Trophoblast cell (in vitro differentiated cells and primary cell): ENCODE measurements around the gene CEP164.

Experiments
- DNase-seq, 2 donors: peaks; one replicate each; pipeline ENCODE4 v3.0.0-alpha.2; 2016
- H2AFZ ChIP-seq: 2 replicates; pipeline ENCODE4 v1.6.1; 2013; ENCODE audit warnings: low read length, moderate library complexity, mild to moderate bottlenecking; ENCODE audit not compliant: insufficient read depth, poor library complexity
- H2AK5ac ChIP-seq: 2 replicates; pipeline ENCODE4 v1.6.1; 2013; ENCODE audit warnings: mild to moderate bottlenecking, low read length
- H2BK120ac ChIP-seq: 2 replicates; pipeline ENCODE4 v1.6.1; 2013; ENCODE audit warnings: low read length, mild to moderate bottlenecking, moderate library complexity; ENCODE audit not compliant: insufficient read depth, poor library complexity
- H2BK12ac ChIP-seq: 2 replicates; pipeline ENCODE4 v1.6.1; 2013; ENCODE audit warnings: mild to moderate bottlenecking, low read length, moderate library complexity
- H2BK5ac ChIP-seq: 2 replicates; pipeline ENCODE4 v1.6.1; 2013; ENCODE audit warnings: low read length, low read depth, moderate library complexity, mild to moderate bottlenecking; ENCODE audit not compliant: poor library complexity
- H3K14ac ChIP-seq: 2 replicates; pipeline ENCODE4 v1.6.1; 2013; ENCODE audit warnings: mild to moderate bottlenecking, low read length
- H3K18ac ChIP-seq: 2 replicates; pipeline ENCODE4 v1.6.1; 2013; ENCODE audit warnings: mild to moderate bottlenecking, low read length
- H3K23ac ChIP-seq: 2 replicates; pipeline ENCODE4 v1.6.1; 2013; ENCODE audit warnings: low read length
- H3K27ac ChIP-seq: 2 replicates; pipeline ENCODE4 v1.5.1; 2013; ENCODE audit warnings: low read depth, mild to moderate bottlenecking, inconsistent platforms, low read length, moderate library complexity
- H3K27me3 ChIP-seq: 2 replicates; pipeline ENCODE4 v1.6.1; 2013; ENCODE audit warnings: inconsistent platforms, mild to moderate bottlenecking, low read length, moderate library complexity; ENCODE audit not compliant: insufficient read depth
- H3K36me3 ChIP-seq, 2 experiments: 1 replicate in 1 of 2; 2 replicates in 1 of 2; pipeline ENCODE4 v1.6.1; 2013; ENCODE audit warnings: low read length in 2 of 2, mild to moderate bottlenecking in 2 of 2, moderate library complexity in 1 of 2; ENCODE audit not compliant: insufficient read depth in 2 of 2, control insufficient read depth in 1 of 2
- H3K4ac ChIP-seq: 2 replicates; pipeline ENCODE4 v1.6.1; 2013; ENCODE audit warnings: low read depth, mild to moderate bottlenecking, low read length, moderate library complexity
- H3K4me1 ChIP-seq, 2 experiments: 1 replicate in 1 of 2; 2 replicates in 1 of 2; pipeline ENCODE4 v1.6.1; 2013; ENCODE audit warnings: low read length in 2 of 2, mild to moderate bottlenecking in 2 of 2, moderate library complexity in 1 of 2; ENCODE audit not compliant: insufficient read depth in 2 of 2, control insufficient read depth in 1 of 2
- H3K4me2 ChIP-seq: 2 replicates; pipeline ENCODE4 v1.6.1; 2013; ENCODE audit warnings: inconsistent platforms, mild to moderate bottlenecking, low read length, moderate library complexity
- H3K4me3 ChIP-seq: 2 replicates; pipeline ENCODE4 v1.5.1; 2013; ENCODE audit warnings: mild to moderate bottlenecking, low read depth, low read length, inconsistent platforms
- H3K79me1 ChIP-seq: one replicate; pipeline ENCODE4 v1.6.1; 2013; ENCODE audit warnings: low read length
- H3K79me2 ChIP-seq: 2 replicates; pipeline ENCODE4 v1.6.1; 2013; ENCODE audit warnings: low read length, mild to moderate bottlenecking; ENCODE audit not compliant: control insufficient read depth, insufficient read depth, poor library complexity
- H3K9ac ChIP-seq: 2 replicates; pipeline ENCODE4 v1.6.1; 2013; ENCODE audit warnings: mild to moderate bottlenecking, low read length
- H3K9me3 ChIP-seq: 2 replicates; pipeline ENCODE4 v1.6.1; 2013; ENCODE audit warnings: low read depth, mild to moderate bottlenecking, control low read depth, inconsistent platforms, low read length; ENCODE audit not compliant: insufficient read depth
- H4K12ac ChIP-seq: 2 replicates; pipeline ENCODE4 v1.6.1; 2013; ENCODE audit warnings: low read depth, mild to moderate bottlenecking, low read length, moderate library complexity
- H4K8ac ChIP-seq: 2 replicates; pipeline ENCODE4 v1.6.1; 2013; ENCODE audit warnings: low read depth, mild to moderate bottlenecking, low read length, moderate library complexity
- H4K91ac ChIP-seq: one replicate; pipeline ENCODE4 v1.6.1; 2013; ENCODE audit warnings: low read depth, mild to moderate bottlenecking, low read length, moderate library complexity
- WGBS: extraction: QIAGEN DNeasy Blood & Tissue Kit; methylation state at CpG from one replicate; pipeline ENCODE4 v1.1.7; 2013; ENCODE audit warnings: missing lambda C conversion rate; ENCODE audit not compliant: insufficient read length, insufficient coverage; ENCODE audit errors: extremely low coverage; 5-methylcytosine and 5-hydroxymethylcytosine counted together

CEP164 gene

GRCh38 chr11:117332843-117333242 lies 5.2 kb downstream of the CEP164 start:
- no peak overlapping the region for H4K12ac ChIP-seq
- H3K4ac ChIP-seq: no peak overlapping the region
- no peak overlapping the region for H3K9ac ChIP-seq
- no peak overlapping the region for H3K18ac ChIP-seq
- H3K4me2 ChIP-seq: no peak overlapping the region
- no peaks in the 10 kb centered on the region for H3K9me3 ChIP-seq
- no peak overlapping the region for H2BK5ac ChIP-seq
- no peak overlapping the region for H3K23ac ChIP-seq
- no peaks in the 10 kb centered on the region for H3K36me3 ChIP-seq
- H2AFZ ChIP-seq: no peak overlapping the region
- H3K4me1 ChIP-seq: peaks cover 0 to 3% of the 10 kb centered on the region in 2 experiments
- no peaks in the 10 kb centered on the region for H3K79me1 ChIP-seq
- no peak overlapping the region for H3K4me3 ChIP-seq
- DNase-seq: no peak
- H2AK5ac ChIP-seq: no peak overlapping the region
- H3K27me3 ChIP-seq: no peaks in the 10 kb centered on the region
- no peak overlapping the region for H3K14ac ChIP-seq
- no peak overlapping the region for H2BK12ac ChIP-seq
- H3K79me2 ChIP-seq: no peaks in the 10 kb centered on the region
- no CpG with 5 or more reads among the region's 2 CpGs for WGBS
- no peak overlapping the region for H2BK120ac ChIP-seq
- H4K8ac ChIP-seq: no peak overlapping the region
- no peak overlapping the region for H3K27ac ChIP-seq
- H4K91ac ChIP-seq: no peak overlapping the region

GRCh38 chr11:117333917-117334316 lies 6.3 kb downstream of the CEP164 start:
- Histone ChIP-seq H3K9ac (no peak overlapping the region), H3K79me1 (no peaks in the 10 kb centered on the region), H3K36me3 (no peaks in the 10 kb centered on the region), H2AFZ (no peak overlapping the region), H4K8ac (no peak overlapping the region), H2BK12ac (no peak overlapping the region), H3K27ac (no peak overlapping the region), H2BK5ac (no peak overlapping the region), H3K4me3 (no peak overlapping the region), H3K18ac (no peak overlapping the region), H3K23ac (no peak overlapping the region), H3K9me3 (no peaks in the 10 kb centered on the region), H3K27me3 (no peaks in the 10 kb centered on the region), H3K4me1 (peaks cover 0 to 5% of the 10 kb centered on the region in 2 experiments), H3K79me2 (no peaks in the 10 kb centered on the region), H4K91ac (no peak overlapping the region), H3K4ac (no peak overlapping the region), H4K12ac (no peak overlapping the region), H2BK120ac (no peak overlapping the region), H2AK5ac (no peak overlapping the region), H3K4me2 (no peak overlapping the region), H3K14ac (no peak overlapping the region)
- WGBS: no CpG with 5 or more reads among the region's 9 CpGs
- DNase-seq: no peak

GRCh38 chr11:117334896-117335295 lies 7.2 kb downstream of the CEP164 start:
- no peak overlapping the region for H3K14ac ChIP-seq
- H2BK5ac ChIP-seq: no peak overlapping the region
- no peak overlapping the region for H2BK120ac ChIP-seq
- no peaks in the 10 kb centered on the region for H3K27me3 ChIP-seq
- H2AFZ ChIP-seq: no peak overlapping the region
- H3K4ac ChIP-seq: no peak overlapping the region
- H3K4me2 ChIP-seq: no peak overlapping the region
- no peak overlapping the region for H4K8ac ChIP-seq
- H3K9ac ChIP-seq: no peak overlapping the region
- H3K79me2 ChIP-seq: no peaks in the 10 kb centered on the region
- no CpG with 5 or more reads among the region's 6 CpGs for WGBS
- no peaks in the 10 kb centered on the region for H3K79me1 ChIP-seq
- H3K9me3 ChIP-seq: no peaks in the 10 kb centered on the region
- DNase-seq: no peak
- no peak overlapping the region for H4K12ac ChIP-seq
- H3K36me3 ChIP-seq: no peaks in the 10 kb centered on the region
- H3K4me3 ChIP-seq: no peak overlapping the region
- no peak overlapping the region for H3K18ac ChIP-seq
- H4K91ac ChIP-seq: no peak overlapping the region
- no peak overlapping the region for H3K27ac ChIP-seq
- H3K4me1 ChIP-seq: peaks cover 0 to 2% of the 10 kb centered on the region in 2 experiments
- H2AK5ac ChIP-seq: no peak overlapping the region
- H2BK12ac ChIP-seq: no peak overlapping the region
- H3K23ac ChIP-seq: no peak overlapping the region

- Histone ChIP-seq H2BK5ac (no peak overlapping the region), H3K27me3 (no peaks in the 10 kb centered on the region), H4K8ac (no peak overlapping the region), H3K4me2 (no peak overlapping the region), H4K91ac (no peak overlapping the region), H3K9ac (no peak overlapping the region), H3K79me1 (no peaks in the 10 kb centered on the region), H3K4ac (no peak overlapping the region), H3K18ac (no peak overlapping the region), H4K12ac (no peak overlapping the region), H3K79me2 (no peaks in the 10 kb centered on the region), H3K4me1 (peaks cover 0 to 2% of the 10 kb centered on the region in 2 experiments), H3K27ac (no peak overlapping the region), H3K14ac (no peak overlapping the region), H2AFZ (no peak overlapping the region), H3K36me3 (peaks cover 0 to under 1% of the 10 kb centered on the region in 2 experiments), H2AK5ac (no peak overlapping the region), H2BK120ac (no peak overlapping the region), H3K23ac (no peak overlapping the region), H3K9me3 (no peaks in the 10 kb centered on the region), H3K4me3 (no peak overlapping the region), H2BK12ac (no peak overlapping the region)
- DNase-seq: no peak
- no CpG with 5 or more reads among the region's 5 CpGs for WGBS
These were observed 7.7 kb downstream of the CEP164 start for GRCh38 chr11:117335399-117335798.
